K562 (cell line): ENCODE data around the gene SPTLC2. TPM values are rescaled to one million over a fixed set of nuclear protein-coding genes. Genes with fewer than 3 reads are reported as not detected.

Source experiments
- ATAC-seq: fragments of 200-7000 bp; cut with Tn5 transposase; 3 replicates; pipeline ENCODE4 v1.9.1; 2020; ENCODE audit warnings: moderate library complexity
- BruUV-seq: library from RNA; stranded (reverse); fragments of 400-500 nt; replicated peaks from 2 replicates; lab custom pipeline; 2021; lab: Mats Ljungman, UMichigan
- CTCF ChIA-PET: fragments of 300-600 bp; formaldehyde crosslinking; extraction: SDS; loops from one replicate; lab custom pipeline; 2021; ENCODE audit warnings: low intra/inter-chr PET ratio; lab: Yijun Ruan, JAX
- POLR2A ChIA-PET: fragments of 300-600, 350-650 bp; sonication (Branson Sonifier 250); formaldehyde crosslinking; extraction: SDS; loops from one replicate; lab custom pipeline; 2021; ENCODE audit warnings: antibody characterized with exemption, inconsistent platforms; lab: Yijun Ruan, JAX
- DNase-seq, 4 experiments: peaks; one replicate each; pipeline versions ENCODE4 v3.0.0 to v3.0.0-alpha.2; 2011 to 2018; ENCODE audit warnings: low spot score in 3 of 4, mixed read lengths in 3 of 4; ENCODE audit errors: extremely low read depth in 1 of 4
- FAIRE-seq: peaks from 2 replicates; lab custom pipeline; 2011; peaks lifted over from hg19 to GRCh38; lab: Jason Lieb, UNC
- H2AFZ ChIP-seq: 2 replicates; pipeline ENCODE4 v1.6.0; 2011; ENCODE audit warnings: low read depth, low read length, control low read depth, inconsistent platforms
- H3K27ac ChIP-seq: fragments of 200-600 bp; 3 replicates; pipeline ENCODE4 v1.8.0; 2011; ENCODE audit warnings: low read depth, mild to moderate bottlenecking, control low read depth, inconsistent platforms, low read length, moderate library complexity, mixed read lengths; ENCODE audit errors: extremely low read depth
- H3K27me3 ChIP-seq, 2 experiments: fragments of 300-600 bp in 1 of 2; 2 replicates in 1 of 2; 3 replicates in 1 of 2; pipeline versions ENCODE4 v1.6.0 to v1.8.0; 2011; ENCODE audit warnings: inconsistent platforms in 2 of 2, low read length in 2 of 2, mild to moderate bottlenecking in 1 of 2, mixed read lengths in 1 of 2, moderate library complexity in 1 of 2; ENCODE audit not compliant: control insufficient read depth in 2 of 2, insufficient read depth in 2 of 2
- H3K36me3 ChIP-seq: fragments of 300-600 bp; 3 replicates; pipeline ENCODE4 v1.8.0; 2011; ENCODE audit warnings: mild to moderate bottlenecking, low read length, inconsistent platforms; ENCODE audit not compliant: control insufficient read depth, insufficient read depth
- H3K4me1 ChIP-seq, 2 experiments: fragments of 200-600 bp in 1 of 2; replicated peaks in 1 of 2; 2 replicates in 1 of 2; 3 replicates in 1 of 2; pipeline versions ENCODE4 v1.5.1 to v1.8.0; 2011; ENCODE audit warnings: inconsistent platforms in 2 of 2, low read length in 2 of 2, mild to moderate bottlenecking in 1 of 2, mixed read lengths in 1 of 2, moderate library complexity in 1 of 2; ENCODE audit not compliant: control insufficient read depth in 2 of 2, insufficient read depth in 2 of 2
- H3K4me2 ChIP-seq: 2 replicates; pipeline ENCODE4 v1.6.1; 2011; ENCODE audit warnings: low read length, control low read depth, inconsistent platforms, mixed read lengths; ENCODE audit not compliant: insufficient read depth
- H3K4me3 ChIP-seq: fragments of 200-600 bp; sonication (generic), shearing (Covaris generic); 2 replicates; pipeline ENCODE4 v1.5.1; 2016; ENCODE audit warnings: control low read depth, inconsistent platforms
- H3K79me2 ChIP-seq: fragments of 200-600 bp; 3 replicates; pipeline ENCODE4 v1.8.0; 2011; ENCODE audit warnings: low read length, inconsistent platforms; ENCODE audit not compliant: control insufficient read depth, insufficient read depth
- H3K9ac ChIP-seq, 2 experiments: 2 replicates each; pipeline versions ENCODE4 v1.6.0 to v1.6.1; 2011; ENCODE audit warnings: low read depth in 2 of 2, low read length in 2 of 2, control low read depth in 1 of 2, inconsistent platforms in 1 of 2, mild to moderate bottlenecking in 1 of 2, mixed read lengths in 1 of 2; ENCODE audit not compliant: insufficient read depth in 1 of 2
- H3K9me1 ChIP-seq: one replicate; pipeline ENCODE4 v1.6.0; 2011; ENCODE audit warnings: inconsistent platforms, mild to moderate bottlenecking, low read length, moderate library complexity; ENCODE audit not compliant: control insufficient read depth, insufficient read depth
- H3K9me3 ChIP-seq: replicated peaks from 2 replicates; pipeline ENCODE4 v1.5.1; 2011; ENCODE audit warnings: low read depth, low read length, inconsistent platforms; ENCODE audit not compliant: control insufficient read depth, insufficient read depth
- H4K20me1 ChIP-seq: replicated peaks from 2 replicates; pipeline ENCODE4 v1.6.1; 2011; ENCODE audit warnings: low read length, inconsistent platforms, mixed read lengths; ENCODE audit not compliant: control insufficient read depth, insufficient read depth
- ETV6 ChIP-seq, 3 experiments: fragments of 150-350 bp in 1 of 3; sonication (generic) in 1 of 3; formaldehyde crosslinking in 1 of 3; IDR thresholded peaks; 2 replicates each; pipeline versions ENCODE4 v1.6.1 to v1.8.0; 2014 to 2022; ENCODE audit warnings: borderline replicate concordance in 2 of 3, low read depth in 2 of 3, antibody characterized with exemption in 1 of 3, low read length in 1 of 3, mild to moderate bottlenecking in 1 of 3, missing genetic modification reagents in 1 of 3
- GTF2B ChIP-seq: IDR thresholded peaks from 2 replicates; pipeline ENCODE4 v1.6.1; 2011; ENCODE audit not compliant: insufficient read length; ENCODE audit errors: extremely low read depth
- GTF2E2 ChIP-seq: fragments of 200-800 bp; sonication (Bioruptor generic); IDR thresholded peaks from 2 replicates; pipeline ENCODE4 v1.6.1; 2016; ENCODE audit warnings: missing genetic modification characterization, missing compliant biosample characterization
- HDGF ChIP-seq: fragments of 450-650 bp; IDR thresholded peaks from 2 replicates; pipeline ENCODE4 v1.6.1; 2016
- SREBF2 ChIP-seq: sonication (generic); formaldehyde crosslinking; IDR thresholded peaks from 2 replicates; pipeline ENCODE4 v1.4.0; 2020; ENCODE audit warnings: mild to moderate bottlenecking, missing genetic modification reagents
- ZBTB12 ChIP-seq: fragments of 250-450 bp; sonication (Bioruptor Pico); IDR thresholded peaks from 2 replicates; pipeline ENCODE4 v1.4.0; 2020
- ZNF280A ChIP-seq: fragments of 450-650 bp; IDR thresholded peaks from 2 replicates; pipeline ENCODE4 v1.6.1; 2018; ENCODE audit warnings: mild to moderate bottlenecking, low read depth; ENCODE audit not compliant: partially characterized antibody
- ZNF592 ChIP-seq: fragments of 450-650 bp; IDR thresholded peaks from 2 replicates; pipeline ENCODE4 v1.6.1; 2017; ENCODE audit warnings: antibody characterized with exemption, mild to moderate bottlenecking
- ZNF785 ChIP-seq: fragments of 250-450 bp; sonication (Bioruptor Pico); IDR thresholded peaks from 2 replicates; pipeline ENCODE4 v1.4.0; 2020; ENCODE audit warnings: mild to moderate bottlenecking
- WGBS: fragments of 100-300 bp; shearing (Covaris generic); methylation state at CpG from one replicate; pipeline ENCODE4 v1.1.6; 2016; ENCODE audit warnings: low coverage, mixed read lengths; ENCODE audit not compliant: insufficient coverage; ENCODE audit errors: missing lambda C conversion rate; 5-methylcytosine and 5-hydroxymethylcytosine counted together
- in situ Hi-C: fragments of 300-500 bp; cut with MboI; formaldehyde crosslinking; loops from 4 replicates; pipeline ENCODE4 v1.15.0; 2018; ENCODE audit warnings: inconsistent platforms, mixed read lengths
- intact Hi-C: fragments of 100-400 bp; cut with micrococcal nuclease; formaldehyde crosslinking; loops from 2 replicates; pipeline ENCODE4 v1.14.2; 2022
- polyA plus RNA-seq, 8 experiments: library from polyadenylated mRNA; depleted of rRNA in 4 of 8; stranded (reverse) in 5 of 8; unstranded in 3 of 8; fragments of >200 nt; fragmentation: Nextera tagmentation in 2 of 8; fragmentation: Illumina TruSeq in 1 of 8; extraction: Ambion mirVana in 2 of 8; extraction: Trizol in 1 of 8; gene quantifications; 2 replicates each; pipeline versions ENCODE4 v1.2.1 to v1.2.3, GENCODE V29; 2011 to 2014; ENCODE audit warnings: inconsistent platforms in 1 of 8, missing spikeins in 1 of 8
- total RNA-seq, 7 experiments: library from RNA; depleted of rRNA in 6 of 7; stranded (reverse); fragments of >200 nt in 6 of 7; fragmentation: Illumina TruSeq in 2 of 7; extraction: Trizol in 2 of 7; gene quantifications; 2 replicates each; pipeline versions ENCODE4 v1.2.1 to v1.2.3, GENCODE V29; 2011 to 2021; ENCODE audit warnings: low replicate concordance in 1 of 7

SPTLC2 gene
- total and polyA plus RNA-seq, 9 of the 15 experiments (the other 6 are each of a cell fraction or from before 2014, with no cell fraction given) = 4.5 to 30.4 (median 14.0) TPM

GRCh38 chr14:77565289-77565993 is 51.0 kb downstream of the SPTLC2 start (continued):
- TF ChIP-seq GTF2E2 (tag) = no peak
- TF ChIP-seq HDGF = no peak
- no peak for TF ChIP-seq ZNF280A
- TF ChIP-seq SREBF2 (CRISPR knock-in tag) = no peak
- TF ChIP-seq GTF2B = no peak
- TF ChIP-seq, all 486 proteins: peak for 0

- H3K79me2 ChIP-seq = no peaks in the 10 kb centered on the region; the same call in 2 of the 3 replicates
- POLR2A ChIA-PET = no interaction called here
- TF ChIP-seq ZNF785 = no peak
- no peak for TF ChIP-seq ZNF592
- no peak for TF ChIP-seq ETV6 (IDR thresholded peaks at IDR 0.05; ENCODE audit: borderline replicate concordance in 1 of 2, low read depth in 2 of 2, low read length in 1 of 2)
- no peak for TF ChIP-seq ETV6 (CRISPR knock-in tag; IDR thresholded peaks at IDR 0.05; ENCODE audit: borderline replicate concordance)
- no peak for TF ChIP-seq ZBTB12 (CRISPR knock-in tag)
Observed at GRCh38 chr14:77562681-77563080, 53.8 kb downstream of the SPTLC2 start.

More at GRCh38 chr14:77562681-77563080, 53.8 kb downstream of the SPTLC2 start:
- FAIRE-seq (no peak), ATAC-seq (no peak), DNase-seq (no peak)
- Histone ChIP-seq H3K27me3 (no peaks in the 10 kb centered on the region), H3K27ac (no peak overlapping the region), H3K36me3 (peaks cover 34% of the 10 kb centered on the region; the same call in 2 of the 3 replicates), H3K9me1 (no peaks in the 10 kb centered on the region), H4K20me1 (no peaks in the 10 kb centered on the region), H3K4me3 (no peak overlapping the region), H3K9me3 (no peaks in the 10 kb centered on the region), H3K4me2 (no peak overlapping the region), H3K9ac (no peak overlapping the region), H3K4me1 (no peaks in the 10 kb centered on the region), H2AFZ (no peak overlapping the region)
- in situ Hi-C loops (no loop called here), intact Hi-C loops (no loop called here)
- CTCF ChIA-PET = no interaction called here
- WGBS = 81% methylated on average over 4 of the region's 4 CpGs
- BruUV-seq = no TSS peak
